GM18867 (cell line): ENCODE results near the gene PROM1.

ENCODE experiments used
- ATAC-seq: cut with Tn5 transposase; IDR thresholded peaks from one replicate; pipeline ENCODE4 v1.9.1; 2021; ENCODE audit warnings: mild to moderate bottlenecking, moderate library complexity; ENCODE audit not compliant: unreplicated experiment

PROM1 gene

GRCh38 chr4:16066586-16067128, 17.2 kb downstream of the PROM1 start:
- no peak for ATAC-seq

- ATAC-seq, result no peak
Observed at GRCh38 chr4:16065066-16065465, 18.8 kb downstream of the PROM1 start.

GRCh38 chr4:16062601-16063000, 21.2 kb downstream of the PROM1 start:
- ATAC-seq, result no peak

- ATAC-seq, result no peak
Observed at GRCh38 chr4:16056681-16057385, 27.0 kb downstream of the PROM1 start.

GRCh38 chr4:16055873-16056272, 27.9 kb downstream of the PROM1 start:
- ATAC-seq, result no peak

- no peak for ATAC-seq
Observed at GRCh38 chr4:16055471-16055870, 28.4 kb downstream of the PROM1 start.

- ATAC-seq, result no peak
Observed at GRCh38 chr4:16052939-16053338, 30.9 kb downstream of the PROM1 start.

- no peak for ATAC-seq
Observed at GRCh38 chr4:16051980-16052379, 31.8 kb downstream of the PROM1 start.

- no peak for ATAC-seq
Observed at GRCh38 chr4:16051132-16051531, 32.7 kb downstream of the PROM1 start.

GRCh38 chr4:16050669-16051068, 33.2 kb downstream of the PROM1 start:
- ATAC-seq, result no peak

- ATAC-seq, result no peak
Observed at GRCh38 chr4:16048619-16049419, 35.0 kb downstream of the PROM1 start.

GRCh38 chr4:16045687-16046086, 38.1 kb downstream of the PROM1 start:
- ATAC-seq, result no peak

- ATAC-seq, result no peak
Observed at GRCh38 chr4:16043642-16044498, 40.0 kb downstream of the PROM1 start.

- ATAC-seq, result no peak
Observed at GRCh38 chr4:16039139-16039538, 44.7 kb downstream of the PROM1 start.

- no peak for ATAC-seq
Observed at GRCh38 chr4:16037901-16038300, 45.9 kb downstream of the PROM1 start.

GRCh38 chr4:16035843-16036242, 48.0 kb downstream of the PROM1 start:
- ATAC-seq, result no peak

- ATAC-seq, result no peak
Observed at GRCh38 chr4:16034010-16034748, 49.6 kb downstream of the PROM1 start.

- no peak for ATAC-seq
Observed at GRCh38 chr4:16032396-16032770, 51.4 kb downstream of the PROM1 start.

- no peak for ATAC-seq
Observed at GRCh38 chr4:16031546-16032395, 52.1 kb downstream of the PROM1 start.

- no peak for ATAC-seq
Observed at GRCh38 chr4:16029886-16030285, 53.9 kb downstream of the PROM1 start.
